Trophoblast cell (in vitro differentiated cells and primary cell): Measurements from ENCODE around the gene C10orf90.

Experiments used
- DNase-seq, 2 donors: peaks; one replicate each; pipeline ENCODE4 v3.0.0-alpha.2; 2016
- H2AFZ ChIP-seq: 2 replicates; pipeline ENCODE4 v1.6.1; 2013; ENCODE audit warnings: low read length, moderate library complexity, mild to moderate bottlenecking; ENCODE audit not compliant: insufficient read depth, poor library complexity
- H2AK5ac ChIP-seq: 2 replicates; pipeline ENCODE4 v1.6.1; 2013; ENCODE audit warnings: mild to moderate bottlenecking, low read length
- H2BK120ac ChIP-seq: 2 replicates; pipeline ENCODE4 v1.6.1; 2013; ENCODE audit warnings: low read length, mild to moderate bottlenecking, moderate library complexity; ENCODE audit not compliant: insufficient read depth, poor library complexity
- H2BK12ac ChIP-seq: 2 replicates; pipeline ENCODE4 v1.6.1; 2013; ENCODE audit warnings: mild to moderate bottlenecking, low read length, moderate library complexity
- H2BK5ac ChIP-seq: 2 replicates; pipeline ENCODE4 v1.6.1; 2013; ENCODE audit warnings: low read length, low read depth, moderate library complexity, mild to moderate bottlenecking; ENCODE audit not compliant: poor library complexity
- H3K14ac ChIP-seq: 2 replicates; pipeline ENCODE4 v1.6.1; 2013; ENCODE audit warnings: mild to moderate bottlenecking, low read length
- H3K18ac ChIP-seq: 2 replicates; pipeline ENCODE4 v1.6.1; 2013; ENCODE audit warnings: mild to moderate bottlenecking, low read length
- H3K23ac ChIP-seq: 2 replicates; pipeline ENCODE4 v1.6.1; 2013; ENCODE audit warnings: low read length
- H3K27ac ChIP-seq: 2 replicates; pipeline ENCODE4 v1.5.1; 2013; ENCODE audit warnings: low read depth, mild to moderate bottlenecking, inconsistent platforms, low read length, moderate library complexity
- H3K27me3 ChIP-seq: 2 replicates; pipeline ENCODE4 v1.6.1; 2013; ENCODE audit warnings: inconsistent platforms, mild to moderate bottlenecking, low read length, moderate library complexity; ENCODE audit not compliant: insufficient read depth
- H3K36me3 ChIP-seq, 2 experiments: 1 replicate in 1 of 2; 2 replicates in 1 of 2; pipeline ENCODE4 v1.6.1; 2013; ENCODE audit warnings: low read length in 2 of 2, mild to moderate bottlenecking in 2 of 2, moderate library complexity in 1 of 2; ENCODE audit not compliant: insufficient read depth in 2 of 2, control insufficient read depth in 1 of 2
- H3K4ac ChIP-seq: 2 replicates; pipeline ENCODE4 v1.6.1; 2013; ENCODE audit warnings: low read depth, mild to moderate bottlenecking, low read length, moderate library complexity
- H3K4me1 ChIP-seq, 2 experiments: 1 replicate in 1 of 2; 2 replicates in 1 of 2; pipeline ENCODE4 v1.6.1; 2013; ENCODE audit warnings: low read length in 2 of 2, mild to moderate bottlenecking in 2 of 2, moderate library complexity in 1 of 2; ENCODE audit not compliant: insufficient read depth in 2 of 2, control insufficient read depth in 1 of 2
- H3K4me2 ChIP-seq: 2 replicates; pipeline ENCODE4 v1.6.1; 2013; ENCODE audit warnings: inconsistent platforms, mild to moderate bottlenecking, low read length, moderate library complexity
- H3K4me3 ChIP-seq: 2 replicates; pipeline ENCODE4 v1.5.1; 2013; ENCODE audit warnings: mild to moderate bottlenecking, low read depth, low read length, inconsistent platforms
- H3K79me1 ChIP-seq: one replicate; pipeline ENCODE4 v1.6.1; 2013; ENCODE audit warnings: low read length
- H3K79me2 ChIP-seq: 2 replicates; pipeline ENCODE4 v1.6.1; 2013; ENCODE audit warnings: low read length, mild to moderate bottlenecking; ENCODE audit not compliant: control insufficient read depth, insufficient read depth, poor library complexity
- H3K9ac ChIP-seq: 2 replicates; pipeline ENCODE4 v1.6.1; 2013; ENCODE audit warnings: mild to moderate bottlenecking, low read length
- H3K9me3 ChIP-seq: 2 replicates; pipeline ENCODE4 v1.6.1; 2013; ENCODE audit warnings: low read depth, mild to moderate bottlenecking, control low read depth, inconsistent platforms, low read length; ENCODE audit not compliant: insufficient read depth
- H4K12ac ChIP-seq: 2 replicates; pipeline ENCODE4 v1.6.1; 2013; ENCODE audit warnings: low read depth, mild to moderate bottlenecking, low read length, moderate library complexity
- H4K8ac ChIP-seq: 2 replicates; pipeline ENCODE4 v1.6.1; 2013; ENCODE audit warnings: low read depth, mild to moderate bottlenecking, low read length, moderate library complexity
- H4K91ac ChIP-seq: one replicate; pipeline ENCODE4 v1.6.1; 2013; ENCODE audit warnings: low read depth, mild to moderate bottlenecking, low read length, moderate library complexity
- WGBS: extraction: QIAGEN DNeasy Blood & Tissue Kit; methylation state at CpG from one replicate; pipeline ENCODE4 v1.1.7; 2013; ENCODE audit warnings: missing lambda C conversion rate; ENCODE audit not compliant: insufficient read length, insufficient coverage; ENCODE audit errors: extremely low coverage; 5-methylcytosine and 5-hydroxymethylcytosine counted together

The C10orf90 gene

GRCh38 chr10:126504761-126505112 is 165.8 kb downstream of the C10orf90 start:
- Histone ChIP-seq H3K23ac (no peak overlapping the region), H3K9me3 (peaks cover 2% of the 10 kb centered on the region), H2AK5ac (no peak overlapping the region), H4K12ac (no peak overlapping the region), H3K14ac (no peak overlapping the region), H3K4me2 (no peak overlapping the region), H4K8ac (no peak overlapping the region), H2BK12ac (no peak overlapping the region), H3K36me3 (no peaks in the 10 kb centered on the region), H3K4me1 (no peaks in the 10 kb centered on the region), H3K18ac (no peak overlapping the region), H4K91ac (no peak overlapping the region), H3K79me1 (no peaks in the 10 kb centered on the region), H3K4me3 (no peak overlapping the region), H3K79me2 (no peaks in the 10 kb centered on the region), H3K27ac (no peak overlapping the region), H2BK5ac (no peak overlapping the region), H3K27me3 (no peaks in the 10 kb centered on the region), H3K4ac (no peak overlapping the region), H3K9ac (no peak overlapping the region), H2BK120ac (no peak overlapping the region), H2AFZ (no peak overlapping the region)
- WGBS = no CpG with 5 or more reads among the region's 16 CpGs
- DNase-seq = peak in 1 of 2 donors; percentile 35

- Histone ChIP-seq H4K91ac (no peak overlapping the region), H4K12ac (no peak overlapping the region), H2AFZ (no peak overlapping the region), H3K23ac (no peak overlapping the region), H3K4me2 (no peak overlapping the region), H3K36me3 (no peaks in the 10 kb centered on the region), H2BK12ac (no peak overlapping the region), H3K18ac (no peak overlapping the region), H3K27me3 (no peaks in the 10 kb centered on the region), H3K9ac (no peak overlapping the region), H3K79me2 (no peaks in the 10 kb centered on the region), H3K4me1 (no peaks in the 10 kb centered on the region), H2BK5ac (no peak overlapping the region), H3K4me3 (no peak overlapping the region), H3K14ac (no peak overlapping the region), H4K8ac (no peak overlapping the region), H2AK5ac (no peak overlapping the region), H3K9me3 (peaks cover 2% of the 10 kb centered on the region), H3K4ac (no peak overlapping the region), H2BK120ac (no peak overlapping the region), H3K79me1 (no peaks in the 10 kb centered on the region), H3K27ac (no peak overlapping the region)
- peak; percentile 37 to 81 for DNase-seq
- WGBS = no CpG with 5 or more reads among the region's 23 CpGs
Observed at GRCh38 chr10:126504063-126504760, 166.3 kb downstream of the C10orf90 start.

GRCh38 chr10:126503392-126504062 is 167.0 kb downstream of the C10orf90 start:
- no peak overlapping the region for H3K4me2 ChIP-seq
- H3K79me2 ChIP-seq = no peaks in the 10 kb centered on the region
- H3K4me3 ChIP-seq = no peak overlapping the region
- no peak overlapping the region for H3K18ac ChIP-seq
- H3K36me3 ChIP-seq = no peaks in the 10 kb centered on the region
- H3K4me1 ChIP-seq = no peaks in the 10 kb centered on the region
- DNase-seq = no peak
- no peak overlapping the region for H4K12ac ChIP-seq
- H3K23ac ChIP-seq = no peak overlapping the region
- no peak overlapping the region for H4K91ac ChIP-seq
- H2BK120ac ChIP-seq = no peak overlapping the region
- no peak overlapping the region for H3K9ac ChIP-seq
- no peak overlapping the region for H2AK5ac ChIP-seq
- 100% methylated on average over 3 of the region's 12 CpGs for WGBS
- H3K79me1 ChIP-seq = no peaks in the 10 kb centered on the region
- no peak overlapping the region for H2AFZ ChIP-seq
- no peak overlapping the region for H3K14ac ChIP-seq
- peaks cover 2% of the 10 kb centered on the region for H3K9me3 ChIP-seq
- no peak overlapping the region for H4K8ac ChIP-seq
- H3K27me3 ChIP-seq = no peaks in the 10 kb centered on the region
- H3K4ac ChIP-seq = no peak overlapping the region
- no peak overlapping the region for H2BK12ac ChIP-seq
- no peak overlapping the region for H3K27ac ChIP-seq
- no peak overlapping the region for H2BK5ac ChIP-seq

GRCh38 chr10:126502441-126502840 is 168.1 kb downstream of the C10orf90 start:
- Histone ChIP-seq H3K27ac (no peak overlapping the region), H4K12ac (no peak overlapping the region), H3K4me1 (no peaks in the 10 kb centered on the region), H3K23ac (no peak overlapping the region), H3K4ac (no peak overlapping the region), H3K14ac (no peak overlapping the region), H4K8ac (no peak overlapping the region), H3K4me3 (no peak overlapping the region), H4K91ac (no peak overlapping the region), H3K79me2 (no peaks in the 10 kb centered on the region), H3K27me3 (no peaks in the 10 kb centered on the region), H3K36me3 (no peaks in the 10 kb centered on the region), H3K18ac (no peak overlapping the region), H3K9ac (no peak overlapping the region), H2BK5ac (no peak overlapping the region), H2BK120ac (no peak overlapping the region), H3K9me3 (peaks cover 2% of the 10 kb centered on the region), H2AK5ac (no peak overlapping the region), H2BK12ac (no peak overlapping the region), H3K4me2 (no peak overlapping the region), H2AFZ (no peak overlapping the region), H3K79me1 (no peaks in the 10 kb centered on the region)
- no peak for DNase-seq
- no CpG with 5 or more reads among the region's 1 CpG for WGBS
